SU-DHL-6 (cell line): ENCODE results near the gene ULK1.

ENCODE experiments used
- CTCF ChIP-seq: fragments of 200-600 bp; sonication (generic); IDR thresholded peaks from one replicate; pipeline ENCODE4 v1.5.1; 2017; ENCODE audit warnings: antibody characterized with exemption, mild to moderate bottlenecking, low read length, moderate library complexity; ENCODE audit not compliant: insufficient read depth, poor library complexity, severe bottlenecking
- EZH2phosphoT487 ChIP-seq: fragments of 200-600 bp; sonication (generic), shearing (Covaris generic); conservative IDR thresholded peaks from 2 replicates; pipeline ENCODE4 v1.6.1; 2018; ENCODE audit warnings: mild to moderate bottlenecking, antibody characterized with exemption, low read length, moderate library complexity, mixed read lengths

- TF ChIP-seq CTCF (no peak), EZH2phosphoT487 (no peak)
These were observed 22.0 kb upstream of the ULK1 start for GRCh38 chr12:131872154-131873051.
